Germinal center (tissue), 1 donor: ENCODE data around the gene BMS1.
"Not testable (repeated sequence)": the region's sequence is repeated elsewhere in the genome, so short reads cannot be mapped to it uniquely, and the experiment has no call there.

Experiments
- DNase-seq: peaks from one replicate; pipeline ENCODE4 v3.0.0; 2012; ENCODE audit warnings: mixed read lengths, low spot score

The BMS1 gene

GRCh38 chr10:42801135-42801534 is 18.5 kb downstream of the BMS1 start:
- no peak for DNase-seq

GRCh38 chr10:42802876-42803275 is 20.3 kb downstream of the BMS1 start:
- no peak for DNase-seq

GRCh38 chr10:42809676-42810075 is 27.1 kb downstream of the BMS1 start:
- DNase-seq = no peak

GRCh38 chr10:42812028-42812427 is 29.4 kb downstream of the BMS1 start:
- DNase-seq = no peak

GRCh38 chr10:42813989-42814687 is 31.5 kb downstream of the BMS1 start:
- not testable (repeated sequence) for DNase-seq

GRCh38 chr10:42816334-42816733 is 33.7 kb downstream of the BMS1 start:
- not testable (repeated sequence) for DNase-seq

- no peak for DNase-seq
These were observed 34.3 kb downstream of the BMS1 start for GRCh38 chr10:42816912-42817311.

GRCh38 chr10:42817417-42817816 is 34.8 kb downstream of the BMS1 start:
- not testable (repeated sequence) for DNase-seq

- not testable (repeated sequence) for DNase-seq
These were observed 44.2 kb downstream of the BMS1 start for GRCh38 chr10:42826759-42827158.

GRCh38 chr10:42827201-42827600 is 44.6 kb downstream of the BMS1 start:
- no peak for DNase-seq

- not testable (repeated sequence) for DNase-seq
These were observed 45.8 kb downstream of the BMS1 start for GRCh38 chr10:42828391-42828790.

- no peak for DNase-seq
These were observed 47.6 kb downstream of the BMS1 start for GRCh38 chr10:42830237-42830636.

GRCh38 chr10:42836096-42836495 is 53.5 kb downstream of the BMS1 start:
- no peak for DNase-seq

GRCh38 chr10:42836771-42837468 is 54.3 kb downstream of the BMS1 start:
- DNase-seq = no peak

GRCh38 chr10:42844810-42845209 is 62.2 kb downstream of the BMS1 start:
- not testable (repeated sequence) for DNase-seq

- DNase-seq = not testable (repeated sequence)
These were observed 64.7 kb downstream of the BMS1 start for GRCh38 chr10:42847261-42847660.

GRCh38 chr10:42850931-42851330 is 68.3 kb downstream of the BMS1 start:
- DNase-seq = no peak

- DNase-seq = no peak
These were observed 76.7 kb downstream of the BMS1 start for GRCh38 chr10:42859256-42859655.

- DNase-seq = not testable (repeated sequence)
These were observed 77.4 kb downstream of the BMS1 start for GRCh38 chr10:42860016-42860415.

GRCh38 chr10:42862801-42863200 is 80.2 kb downstream of the BMS1 start:
- DNase-seq = not testable (repeated sequence)

GRCh38 chr10:42864575-42864974 is 82.0 kb downstream of the BMS1 start:
- DNase-seq = no peak

- no peak for DNase-seq
These were observed 83.1 kb downstream of the BMS1 start for GRCh38 chr10:42865716-42866114.
